IPS DF 19.7 (cell line): ENCODE measurements around the gene CDKN2B.

Experiments
- DNase-seq: peaks from one replicate; pipeline ENCODE4 v3.0.0-alpha.2; 2013; ENCODE audit warnings: low read depth, low spot score

Gene CDKN2B

GRCh38 chr9:22033012-22033630 is 24.0 kb upstream of the CDKN2B start:
- no peak for DNase-seq

DNA sequence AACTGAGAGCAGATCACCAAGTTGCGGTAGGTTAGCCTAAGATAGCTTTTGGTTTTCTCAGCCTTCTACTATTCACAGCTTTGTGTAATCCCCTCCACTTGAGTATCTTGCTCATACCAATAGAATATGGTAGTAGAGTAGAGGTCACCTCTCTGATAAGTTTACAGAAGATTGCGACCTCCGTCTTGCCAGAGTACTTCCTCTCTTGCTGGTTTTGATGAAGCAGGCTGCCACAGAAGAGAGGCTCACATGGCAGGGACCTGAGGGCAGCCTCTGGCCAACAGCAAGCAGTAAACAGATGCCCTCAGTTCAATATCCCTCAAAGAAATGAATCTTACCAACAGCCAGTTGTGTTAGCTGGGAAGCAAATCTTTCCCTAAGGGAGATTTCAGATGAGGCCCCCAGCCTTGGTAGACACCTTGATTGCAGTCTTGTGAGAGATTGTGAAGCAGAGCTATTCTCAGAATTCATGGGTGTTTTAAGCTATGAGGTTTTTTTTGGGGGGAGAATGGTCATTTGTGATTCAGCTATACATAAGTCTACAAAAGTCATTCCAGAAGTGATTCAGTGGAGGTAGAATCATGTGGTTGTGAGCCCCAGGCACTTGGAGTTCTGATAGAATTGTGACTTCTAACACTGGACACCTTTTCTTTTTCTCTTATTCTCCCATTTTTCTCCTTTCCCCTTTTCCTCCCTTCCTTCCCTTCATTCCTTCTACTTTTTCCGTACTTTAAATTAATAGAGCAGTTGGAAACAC is 22.7 kb upstream of the CDKN2B start:
- no peak for DNase-seq

- no peak for DNase-seq
These were observed 21.0 kb upstream of the CDKN2B start for GRCh38 chr9:22030101-22030598.

DNA sequence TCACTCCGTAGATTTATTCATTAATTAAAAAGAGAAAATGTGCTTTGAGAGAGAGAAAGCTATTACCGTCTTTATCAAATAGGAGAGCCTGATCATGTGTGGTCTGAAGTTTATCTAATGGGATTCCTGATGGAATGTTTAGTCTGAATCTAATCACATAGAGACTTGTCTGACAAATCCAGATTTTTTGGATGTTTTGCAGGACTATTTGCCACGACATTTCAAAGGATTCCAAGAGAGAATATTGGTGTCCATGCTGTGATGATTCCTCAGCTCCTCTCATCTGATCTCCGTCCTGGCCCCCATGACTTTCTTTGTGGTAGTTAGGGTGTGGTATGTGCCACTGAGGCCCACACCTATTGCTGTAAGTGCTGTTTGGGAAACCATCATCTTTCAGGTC is 20.1 kb upstream of the CDKN2B start:
- DNase-seq, result no peak

GRCh38 chr9:22028394-22028793 is 19.3 kb upstream of the CDKN2B start:
- no peak for DNase-seq

- DNase-seq, result no peak
These were observed 17.6 kb upstream of the CDKN2B start for GRCh38 chr9:22026696-22027095.

DNA sequence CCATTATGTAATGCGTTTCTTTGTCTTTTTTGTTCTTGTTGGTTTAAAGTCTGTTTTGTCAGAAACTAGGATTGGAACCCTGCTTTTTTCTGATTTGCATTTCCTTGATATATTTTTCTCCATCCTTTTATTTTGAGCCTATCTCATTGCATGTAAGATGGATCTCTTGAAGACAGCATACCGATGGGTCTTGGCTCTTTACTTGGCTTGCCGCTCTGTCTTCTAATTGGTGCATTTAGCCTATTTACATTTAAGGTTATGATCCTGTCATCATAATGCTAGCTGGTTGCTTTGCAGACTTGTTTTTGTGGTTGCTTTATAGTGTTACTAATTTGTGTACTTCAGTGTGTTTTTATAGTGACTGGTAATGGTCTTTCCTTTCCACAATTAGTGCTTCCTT is 13.3 kb upstream of the CDKN2B start:
- no peak for DNase-seq

DNA sequence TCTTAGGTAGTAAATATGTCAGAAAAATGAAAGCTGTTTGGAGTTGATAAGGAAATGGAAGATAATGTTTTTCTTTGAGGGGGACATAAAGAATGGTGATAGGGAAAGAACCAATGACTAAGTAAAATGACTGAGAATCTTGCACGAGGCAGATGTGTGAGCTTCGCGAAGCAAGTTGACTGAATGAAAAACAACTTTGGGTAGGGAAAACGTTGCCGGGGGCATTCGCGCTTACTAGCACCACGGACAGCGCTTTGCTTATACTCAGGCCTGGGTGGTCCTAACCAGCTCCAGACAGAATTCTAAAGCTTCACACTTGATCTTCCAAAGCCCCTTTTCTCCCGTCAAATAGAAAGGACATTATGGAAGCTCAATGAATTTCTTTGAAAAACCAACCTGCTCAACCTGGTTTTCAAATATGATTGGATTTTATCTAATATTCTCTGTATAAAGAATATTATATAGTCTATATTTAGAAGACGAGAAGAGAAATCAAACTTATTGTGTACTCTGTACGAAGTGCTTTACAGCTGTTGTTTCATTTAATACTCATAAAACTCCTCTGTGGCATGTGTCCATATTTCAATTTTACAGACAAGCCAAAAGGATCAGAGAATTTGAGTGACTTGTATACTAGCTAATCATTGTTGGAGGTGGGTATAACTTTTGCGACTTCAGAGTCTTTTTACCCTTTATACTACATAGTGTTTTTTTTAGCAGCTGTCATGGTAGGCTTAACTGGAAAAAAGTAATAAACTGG is 1.9 kb upstream of the CDKN2B start:
- DNase-seq, result no peak

DNA sequence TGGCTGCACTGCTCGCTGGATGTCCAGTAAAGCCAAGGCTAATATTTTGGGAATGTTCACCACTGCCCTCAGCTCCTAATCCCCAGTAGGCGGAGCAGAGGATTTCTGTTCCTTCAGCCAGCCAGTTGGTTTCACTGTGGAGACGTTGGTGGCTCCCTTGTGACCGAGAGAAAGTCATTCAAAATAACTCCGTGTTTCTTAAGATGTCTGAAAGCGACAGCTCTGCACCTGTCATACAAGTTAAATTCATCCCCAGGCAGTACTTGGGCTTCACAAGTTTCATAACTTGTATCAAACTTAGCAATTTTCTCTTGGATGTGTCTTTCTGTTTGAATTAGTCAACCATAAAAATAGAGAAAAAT is 382 bp upstream of the CDKN2B start:
- no peak for DNase-seq

DNA sequence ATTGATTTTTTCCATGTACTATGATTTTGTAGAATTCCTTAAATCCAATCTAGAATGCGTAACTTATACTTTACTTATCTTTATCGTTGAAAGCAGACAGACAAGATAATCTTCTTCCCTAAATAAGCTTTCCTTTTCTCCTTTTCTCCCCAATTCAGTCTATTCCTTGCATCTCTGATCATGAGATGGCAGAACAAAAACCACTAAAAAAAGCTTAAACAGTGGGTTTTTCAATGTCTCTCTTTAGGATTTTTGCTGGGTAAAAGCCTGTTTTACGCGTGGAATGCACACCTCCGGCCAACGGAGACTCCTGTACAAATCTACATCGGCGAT is 755 bp downstream of the CDKN2B start:
- DNase-seq, result no peak

GRCh38 chr9:22005702-22006606 is 3.2 kb downstream of the CDKN2B start:
- no peak for DNase-seq

DNA sequence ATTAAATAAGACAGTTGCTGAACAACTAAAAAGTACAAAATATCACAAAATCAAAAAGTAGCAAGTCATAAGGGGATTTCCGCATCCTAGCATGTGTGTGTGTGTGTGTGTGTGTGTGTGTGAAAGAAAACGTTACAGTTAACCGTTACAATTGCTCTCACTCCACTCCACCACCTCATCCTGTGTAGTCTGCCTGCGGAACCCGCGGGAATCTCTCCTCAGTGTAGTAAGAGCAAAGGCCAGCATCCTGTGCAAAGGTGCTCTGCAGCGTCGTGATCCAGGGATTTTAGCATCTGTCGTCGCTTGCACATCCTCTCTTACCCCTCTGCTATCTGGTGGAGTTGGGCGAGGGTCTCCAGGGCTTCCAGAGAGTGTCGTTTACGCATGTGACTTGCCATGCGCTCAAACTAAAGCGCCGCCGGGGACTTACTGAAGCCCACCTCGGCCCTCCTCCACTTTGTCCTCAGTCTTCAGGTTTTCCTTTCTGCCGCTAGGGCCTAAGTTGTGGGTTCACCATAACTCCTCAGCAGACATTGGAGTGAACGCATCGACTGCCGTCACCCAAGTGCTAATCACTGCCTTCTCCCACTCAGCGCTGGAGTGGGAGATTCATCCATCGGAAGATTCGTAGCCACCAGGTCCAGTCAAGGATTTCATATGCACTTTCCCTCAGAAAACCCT is 3.9 kb downstream of the CDKN2B start:
- DNase-seq, result no peak

DNA sequence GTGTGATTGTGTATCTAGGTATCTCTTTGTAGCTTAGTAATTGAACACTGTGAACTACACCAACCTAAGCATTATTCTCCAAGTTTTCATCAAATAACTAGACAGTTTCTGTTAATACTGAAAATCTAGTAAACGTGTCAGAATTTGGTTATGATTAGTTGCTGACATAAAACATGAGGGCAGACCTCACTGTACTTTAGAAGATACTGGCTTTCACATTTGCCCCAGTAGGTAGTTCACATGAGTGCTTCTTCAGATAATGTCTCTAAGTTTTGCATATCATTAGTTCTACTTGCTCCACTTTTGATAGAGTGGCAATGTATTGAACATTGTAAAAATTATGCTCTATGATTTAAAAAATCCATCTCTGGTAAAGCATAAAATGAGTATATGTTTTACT is 7.1 kb downstream of the CDKN2B start:
- DNase-seq, result no peak

GRCh38 chr9:21998026-21998425 is 11.1 kb downstream of the CDKN2B start:
- no peak for DNase-seq

DNA sequence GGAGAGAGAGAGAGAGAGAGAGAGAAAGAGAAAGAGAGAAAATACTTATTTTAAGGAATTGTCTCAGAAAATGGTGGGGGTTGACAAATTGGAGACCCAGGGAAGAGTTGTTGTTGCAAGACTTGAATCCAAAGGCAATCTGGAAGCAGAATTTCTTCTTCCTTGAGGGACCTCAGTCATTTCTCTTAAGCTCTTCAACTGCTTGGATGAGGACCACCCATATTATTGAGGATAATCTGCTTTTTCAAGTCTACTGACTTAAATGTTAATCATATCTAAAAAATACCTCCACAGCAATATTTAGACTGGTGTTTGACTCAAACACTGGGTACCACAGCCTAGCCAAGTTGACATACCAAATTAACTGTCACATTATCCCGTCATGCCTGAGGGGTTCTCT is 11.6 kb downstream of the CDKN2B start:
- DNase-seq, result no peak

DNA sequence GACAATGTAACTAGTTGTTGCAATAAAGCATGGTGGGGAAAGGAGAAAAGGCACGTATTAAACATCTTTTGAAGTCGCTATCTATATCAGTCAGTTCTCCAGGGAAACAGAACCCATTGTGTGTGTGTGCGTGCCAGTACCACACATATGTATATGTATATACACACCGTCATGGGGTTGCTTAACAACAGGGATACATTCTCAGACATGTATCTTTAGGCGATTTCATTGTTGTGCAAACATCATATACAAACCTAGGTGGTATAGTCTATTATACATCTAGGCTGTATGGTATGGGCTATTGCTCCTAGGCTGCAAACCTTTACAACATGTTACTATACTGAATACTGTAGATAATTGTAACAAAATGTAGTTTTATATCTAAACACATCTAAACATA is 12.2 kb downstream of the CDKN2B start:
- no peak for DNase-seq

DNA sequence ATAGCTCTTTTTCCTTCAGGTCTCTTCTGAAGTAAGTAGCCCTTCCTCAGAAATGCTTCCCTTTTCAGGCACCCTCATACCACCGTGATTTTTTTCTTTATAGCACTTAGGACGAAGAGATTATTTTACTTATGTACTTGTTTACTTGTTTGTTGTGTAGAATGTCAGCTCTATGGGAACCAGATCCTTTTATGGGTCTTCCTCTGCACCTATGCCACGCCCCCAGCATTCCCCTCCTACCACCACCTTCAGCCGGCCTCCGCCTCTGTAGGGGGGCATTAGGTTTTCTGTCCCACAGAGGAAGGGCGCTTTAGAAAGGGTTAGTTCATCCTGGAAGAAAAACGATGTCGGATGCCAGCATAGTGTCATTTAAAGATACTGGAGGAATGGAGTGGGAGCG is 12.7 kb downstream of the CDKN2B start:
- DNase-seq, result no peak

DNA sequence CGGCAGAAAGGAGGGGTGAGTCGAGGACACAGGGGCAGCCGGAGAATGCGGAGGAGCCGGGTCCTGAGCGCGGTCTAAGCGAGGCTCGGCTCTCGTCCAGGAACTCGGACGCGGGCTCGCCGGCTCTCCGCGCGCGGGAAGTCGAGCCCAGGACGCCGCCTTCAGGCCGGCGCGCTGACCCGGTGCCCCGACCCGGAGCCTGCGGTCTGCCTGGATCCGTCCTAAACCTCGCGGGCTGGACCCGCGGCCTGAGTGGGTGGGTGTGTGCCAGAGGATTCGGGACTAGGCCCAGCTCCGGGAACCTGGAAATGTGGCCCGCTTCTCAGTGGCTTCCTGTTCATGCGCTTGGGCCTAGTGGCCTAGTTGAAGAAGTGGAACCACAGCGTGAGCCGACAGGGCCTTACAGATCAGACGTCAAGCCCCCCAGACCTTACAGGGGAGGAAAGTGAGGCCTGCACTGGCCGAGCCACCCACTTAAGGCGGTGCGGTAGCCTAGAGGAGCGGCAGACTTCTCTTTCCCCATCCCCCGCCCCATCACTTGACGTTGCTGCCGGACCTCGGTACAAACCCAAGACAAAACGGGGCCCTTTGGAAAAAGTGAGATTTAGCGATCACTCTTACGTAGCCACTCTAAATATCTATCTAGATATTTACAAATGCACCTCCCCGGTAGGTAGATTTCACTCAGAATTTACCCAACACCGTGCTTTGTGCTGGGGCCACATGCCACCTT is 13.3 kb downstream of the CDKN2B start:
- no peak for DNase-seq

GRCh38 chr9:21995006-21995665 is 14.0 kb downstream of the CDKN2B start:
- no peak for DNase-seq

GRCh38 chr9:21994556-21995005 is 14.5 kb downstream of the CDKN2B start, which contains the start of gene CDKN2B-AS1:
CDKN2B-AS1 (plus strand) TSS chr9:21994791.
- DNase-seq, result no peak
